ENCODE results near the gene PLEKHM1. TPM values are rescaled to one million over a fixed set of nuclear protein-coding genes. Genes with fewer than 3 reads are reported as not detected.

The PLEKHM1 gene
- total RNA-seq, 1 donor from 2014 or later = 69.6 TPM

DNA sequence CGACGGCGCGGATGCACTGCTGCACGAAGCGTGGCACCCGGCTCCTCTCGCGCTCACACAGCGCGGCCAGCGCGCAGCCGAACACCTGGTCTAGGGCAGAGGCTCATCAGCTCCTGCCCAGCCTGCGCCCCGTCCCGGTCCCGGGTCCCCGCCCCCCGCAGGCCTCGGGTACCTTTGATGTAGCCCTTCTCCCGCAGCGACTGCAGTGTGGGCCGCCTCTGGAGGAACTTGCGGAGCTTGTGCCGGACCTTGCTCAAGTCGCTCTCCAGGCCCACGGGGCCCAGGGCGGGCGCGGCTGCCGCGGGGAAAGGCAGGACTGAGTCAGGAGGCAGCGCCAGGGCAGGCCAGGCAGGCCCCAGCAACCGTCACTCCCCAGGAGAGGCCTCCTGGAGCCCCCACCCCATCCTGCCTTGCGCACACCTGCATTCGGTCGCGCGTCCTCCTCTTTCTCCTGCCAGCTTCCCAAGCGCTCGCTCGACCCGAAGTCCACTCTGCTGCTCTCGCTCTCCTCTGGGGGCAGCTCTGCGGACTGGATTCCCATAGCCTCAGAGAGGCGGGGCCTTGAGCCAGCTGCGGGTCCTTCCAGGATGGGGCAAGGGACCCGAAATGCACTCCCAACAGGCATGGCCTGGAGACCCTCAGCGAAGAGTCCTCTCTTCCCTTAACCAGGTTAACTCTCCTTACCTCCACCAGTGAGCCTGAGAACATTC lies 93.9 kb downstream of the PLEKHM1 start:
- intact Hi-C loops (cut with DNase I) = no loop called here
- Histone ChIP-seq H3K4me3 (no peak overlapping the region), H3K4me1 (peaks cover 9% of the 10 kb centered on the region), H3K27me3 (ENCODE audit: low read depth) (no peaks in the 10 kb centered on the region), H3K9me3 (no peaks in the 10 kb centered on the region), H3K27ac (no peak overlapping the region), H3K36me3 (peaks cover 81% of the 10 kb centered on the region)
- ATAC-seq (peak; percentile 4 to 14), DNase-seq (no peak)
- TF ChIP-seq, protein P1, sequence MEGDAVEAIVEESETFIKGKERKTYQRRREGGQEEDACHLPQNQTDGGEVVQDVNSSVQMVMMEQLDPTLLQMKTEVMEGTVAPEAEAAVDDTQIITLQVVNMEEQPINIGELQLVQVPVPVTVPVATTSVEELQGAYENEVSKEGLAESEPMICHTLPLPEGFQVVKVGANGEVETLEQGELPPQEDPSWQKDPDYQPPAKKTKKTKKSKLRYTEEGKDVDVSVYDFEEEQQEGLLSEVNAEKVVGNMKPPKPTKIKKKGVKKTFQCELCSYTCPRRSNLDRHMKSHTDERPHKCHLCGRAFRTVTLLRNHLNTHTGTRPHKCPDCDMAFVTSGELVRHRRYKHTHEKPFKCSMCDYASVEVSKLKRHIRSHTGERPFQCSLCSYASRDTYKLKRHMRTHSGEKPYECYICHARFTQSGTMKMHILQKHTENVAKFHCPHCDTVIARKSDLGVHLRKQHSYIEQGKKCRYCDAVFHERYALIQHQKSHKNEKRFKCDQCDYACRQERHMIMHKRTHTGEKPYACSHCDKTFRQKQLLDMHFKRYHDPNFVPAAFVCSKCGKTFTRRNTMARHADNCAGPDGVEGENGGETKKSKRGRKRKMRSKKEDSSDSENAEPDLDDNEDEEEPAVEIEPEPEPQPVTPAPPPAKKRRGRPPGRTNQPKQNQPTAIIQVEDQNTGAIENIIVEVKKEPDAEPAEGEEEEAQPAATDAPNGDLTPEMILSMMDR (IDR thresholded peaks at IDR 0.05) = no peak

DNA sequence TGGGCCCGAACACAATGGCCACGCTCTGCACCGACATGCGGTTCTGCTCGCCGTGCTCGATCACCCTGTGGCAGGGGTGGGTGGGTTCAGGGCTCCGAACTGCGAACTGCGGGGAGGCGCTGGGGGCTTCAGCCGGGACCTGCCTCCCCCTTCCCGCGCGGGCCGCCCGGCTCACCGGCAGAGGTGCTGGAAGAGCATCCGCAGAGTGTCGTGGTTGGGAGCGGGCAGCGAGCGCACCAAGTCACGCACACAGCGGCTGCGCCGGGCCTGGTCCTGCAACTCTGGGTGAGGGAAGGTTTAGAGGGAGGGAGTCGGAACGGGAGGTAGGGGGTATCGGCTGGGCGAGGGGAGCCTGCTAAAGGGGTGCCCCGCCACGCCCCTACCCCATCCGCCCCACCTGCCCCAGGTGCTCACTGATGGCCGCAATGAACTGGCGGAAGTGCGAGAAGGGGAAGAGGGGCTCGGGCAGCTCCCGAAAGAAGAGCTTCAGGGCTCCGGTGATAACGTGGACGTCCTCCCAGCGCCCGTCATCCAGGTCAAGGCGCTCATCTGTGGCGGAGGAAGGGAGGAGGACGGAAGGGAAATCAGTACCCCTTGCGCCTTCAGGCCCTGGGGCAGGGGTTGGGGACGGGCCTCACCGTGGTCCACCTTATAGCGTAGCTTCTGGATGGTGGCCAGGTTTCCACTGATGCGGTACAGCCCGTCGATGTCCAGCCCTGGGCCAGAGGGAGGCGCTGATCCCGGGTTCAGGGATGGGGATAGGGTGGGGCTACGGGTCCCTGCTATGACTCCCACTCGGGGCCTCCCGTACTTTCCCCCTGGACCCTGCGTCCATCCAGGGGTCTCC lies 94.7 kb downstream of the PLEKHM1 start:
- H3K4me1 ChIP-seq = peaks cover 9% of the 10 kb centered on the region
- H3K4me3 ChIP-seq = peak overlapping the region; percentile 20
- H3K27ac ChIP-seq = no peak overlapping the region
- peak in 1 of 2 donors; percentile 7 for ATAC-seq
- no peak for DNase-seq
- H3K27me3 ChIP-seq (ENCODE audit: low read depth) = no peaks in the 10 kb centered on the region
- intact Hi-C loops (cut with DNase I) = no loop called here
- TF ChIP-seq, protein P1 (IDR thresholded peaks at IDR 0.05) = no peak
- no peaks in the 10 kb centered on the region for H3K9me3 ChIP-seq
- H3K36me3 ChIP-seq = peaks cover 72% of the 10 kb centered on the region

- DNase-seq (peak; percentile 74), ATAC-seq (peak; percentile 69 to 72)
- Histone ChIP-seq H3K4me1 (peaks cover 9% of the 10 kb centered on the region), H3K9me3 (no peaks in the 10 kb centered on the region), H3K4me3 (peak overlapping the region; percentile 20), H3K27me3 (ENCODE audit: low read depth) (no peaks in the 10 kb centered on the region), H3K27ac (no peak overlapping the region), H3K36me3 (peaks cover 65% of the 10 kb centered on the region)
- TF ChIP-seq, protein P1 (IDR thresholded peaks at IDR 0.05) = peak; percentile 67
- intact Hi-C loops (cut with DNase I) = no loop called here
These were observed 95.5 kb downstream of the PLEKHM1 start for GRCh38 chr17:45394913-45395568.

DNA sequence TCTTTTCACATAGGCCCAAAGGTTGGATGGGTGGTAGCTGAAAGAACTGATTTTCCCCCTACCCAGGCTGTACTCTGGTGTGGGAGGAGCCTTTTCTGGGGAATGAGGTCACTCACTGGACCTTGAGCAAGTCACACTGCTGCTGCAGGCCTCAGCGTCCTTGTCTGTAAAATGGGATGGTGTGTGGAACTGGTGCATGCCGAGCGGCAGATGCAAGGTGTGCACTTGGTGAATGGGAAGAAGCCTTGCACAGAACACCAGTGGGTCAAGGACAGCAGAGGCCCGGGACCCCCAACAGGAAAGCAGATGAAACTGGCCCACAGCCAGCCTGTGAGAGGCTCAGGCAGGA lies 96.0 kb downstream of the PLEKHM1 start:
- H3K36me3 ChIP-seq = peaks cover 60% of the 10 kb centered on the region
- no peak overlapping the region for H3K4me3 ChIP-seq
- H3K27me3 ChIP-seq (ENCODE audit: low read depth) = no peaks in the 10 kb centered on the region
- intact Hi-C loops (cut with DNase I) = no loop called here
- H3K9me3 ChIP-seq = no peaks in the 10 kb centered on the region
- ATAC-seq = no peak
- TF ChIP-seq, protein P1 (IDR thresholded peaks at IDR 0.05) = no peak
- no peak for DNase-seq
- H3K27ac ChIP-seq = no peak overlapping the region
- H3K4me1 ChIP-seq = peaks cover 9% of the 10 kb centered on the region

GRCh38 chr17:45394091-45394490 lies 96.4 kb downstream of the PLEKHM1 start:
- H3K36me3 ChIP-seq = peaks cover 55% of the 10 kb centered on the region

More at GRCh38 chr17:45394091-45394490, 96.4 kb downstream of the PLEKHM1 start:
- Histone ChIP-seq H3K27me3 (ENCODE audit: low read depth) (no peaks in the 10 kb centered on the region), H3K9me3 (no peaks in the 10 kb centered on the region), H3K4me3 (no peak overlapping the region), H3K4me1 (peaks cover 9% of the 10 kb centered on the region), H3K27ac (no peak overlapping the region)
- TF ChIP-seq, protein P1 (IDR thresholded peaks at IDR 0.05) = no peak
- intact Hi-C loops (cut with DNase I) = no loop called here
- DNase-seq = no peak
- no peak for ATAC-seq

Measured in lower lobe of right lung (tissue), 2 donors.